ENCODE results near the gene C8A. TPM values are rescaled to one million over a fixed set of nuclear protein-coding genes. Genes with fewer than 3 reads are reported as not detected.
A peak's percentile ranks its signal among the peaks of the same experiment; 100 is the strongest.

The C8A gene
- total RNA-seq, 1 experiment from 2014 or later: not detected

- TF ChIP-seq EZH2 (IDR thresholded peaks at IDR 0.05; ENCODE audit: low read depth) (no peak), CTCF (conservative IDR thresholded peaks at IDR 0.05) (no peak)
- H3F3A ChIP-seq (ENCODE audit: insufficient read depth, low read depth): 0 out of 2 replicates have a peak, but pooled peaks cover 4% of the 10 kb centered on the region
- H3K9me2 ChIP-seq (ENCODE audit: insufficient read depth): no peaks in the 10 kb centered on the region
- no peaks in the 10 kb centered on the region for H3K27me3 ChIP-seq (ENCODE audit: insufficient read depth, low read depth)
- no peak overlapping the region for H2AFZ ChIP-seq
- no TSS peak for BruUV-seq (replicated peaks)
- H3K27ac ChIP-seq: no peak overlapping the region
- CTCF ChIA-PET: no interaction called here
- H3K4me1 ChIP-seq (replicated peaks; ENCODE audit: insufficient read depth): peaks cover 10% of the 10 kb centered on the region
- no peaks in the 10 kb centered on the region for H3K9me3 ChIP-seq (ENCODE audit: insufficient read depth, low read depth)
- no peak overlapping the region for H3K4me3 ChIP-seq
- H3K79me2 ChIP-seq (ENCODE audit: low read depth): no peaks in the 10 kb centered on the region
- H3K4me2 ChIP-seq: peak overlapping the region; percentile 16; the same call in 1 of the 2 replicates
- no peaks in the 10 kb centered on the region for H4K20me1 ChIP-seq (ENCODE audit: insufficient read depth)
- intact Hi-C loops (cut with micrococcal nuclease; ENCODE audit: unreplicated experiment): no loop called here
- POLR2A ChIA-PET (ENCODE audit: unreplicated experiment): no interaction called here
- H3K36me3 ChIP-seq (ENCODE audit: low read depth): no peaks in the 10 kb centered on the region
- peak; percentile 68 to 81 for DNase-seq
Observed at GRCh38 chr1:56811331-56811730, 43.3 kb upstream of the C8A start.

DNA sequence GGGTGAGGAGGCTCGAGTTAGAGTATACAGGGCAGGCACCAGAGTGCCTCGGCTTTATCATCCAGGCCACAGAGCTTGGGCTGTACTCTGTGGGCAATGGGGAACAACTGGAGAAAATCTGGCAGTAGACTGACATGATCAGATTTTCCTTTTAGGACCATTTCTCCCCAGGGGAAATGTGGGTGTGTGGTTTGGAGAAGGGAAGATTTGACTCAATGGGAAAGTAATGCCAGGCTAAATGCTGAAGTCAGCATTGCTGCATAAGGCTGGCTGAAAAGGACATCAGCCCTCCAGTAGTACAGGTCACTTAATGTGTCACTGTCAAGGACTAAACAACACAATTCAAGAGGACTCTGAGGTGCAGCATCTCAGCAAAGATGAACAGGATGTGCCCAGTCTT lies 40.4 kb upstream of the C8A start:
- CTCF ChIA-PET: interaction anchor here (0.6 kb wide), 1 partner anchor 1568 kb away, joined by 3 read pairs; no protein-coding TSS in a partner anchor
- Histone ChIP-seq H3K4me2 (no peak overlapping the region), H3K79me2 (ENCODE audit: low read depth) (no peaks in the 10 kb centered on the region), H3K27ac (no peak overlapping the region), H4K20me1 (ENCODE audit: insufficient read depth) (no peaks in the 10 kb centered on the region), H3K27me3 (ENCODE audit: insufficient read depth, low read depth) (no peaks in the 10 kb centered on the region), H3K4me1 (replicated peaks; ENCODE audit: insufficient read depth) (peaks cover 17% of the 10 kb centered on the region), H3K9me3 (ENCODE audit: insufficient read depth, low read depth) (no peaks in the 10 kb centered on the region), H3F3A (ENCODE audit: insufficient read depth, low read depth) (0 out of 2 replicates have a peak, but pooled peaks cover 4% of the 10 kb centered on the region), H3K36me3 (ENCODE audit: low read depth) (no peaks in the 10 kb centered on the region), H3K9me2 (ENCODE audit: insufficient read depth) (no peaks in the 10 kb centered on the region), H2AFZ (no peak overlapping the region), H3K4me3 (no peak overlapping the region)
- BruUV-seq (replicated peaks): no TSS peak
- no peak for TF ChIP-seq CTCF (conservative IDR thresholded peaks at IDR 0.05)
- no peak for TF ChIP-seq EZH2 (IDR thresholded peaks at IDR 0.05; ENCODE audit: low read depth)
- intact Hi-C loops (cut with micrococcal nuclease; ENCODE audit: unreplicated experiment): no loop called here
- POLR2A ChIA-PET (ENCODE audit: unreplicated experiment): no interaction called here
- DNase-seq: no peak

DNA sequence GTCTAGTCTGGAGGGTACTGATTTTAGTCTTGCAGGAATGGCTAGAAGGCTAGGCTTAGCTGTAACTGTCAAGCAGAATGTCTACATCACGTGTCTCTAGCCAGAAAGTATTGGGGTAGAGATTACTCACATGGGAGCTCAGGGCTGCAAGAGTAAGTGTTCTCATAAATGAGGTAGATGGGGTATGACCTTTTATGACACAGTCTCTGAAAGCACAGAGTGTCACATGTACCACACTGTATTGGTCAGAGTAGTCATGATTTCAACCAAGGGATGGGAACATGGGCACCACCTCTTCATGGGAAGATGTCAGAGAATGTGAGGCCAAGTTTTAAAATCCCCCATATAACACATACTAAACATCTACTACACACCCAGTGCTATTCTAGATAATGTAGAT lies 38.3 kb upstream of the C8A start:
- Histone ChIP-seq H3K27me3 (ENCODE audit: insufficient read depth, low read depth) (no peaks in the 10 kb centered on the region), H2AFZ (no peak overlapping the region), H3K9me3 (ENCODE audit: insufficient read depth, low read depth) (no peaks in the 10 kb centered on the region), H3K9me2 (ENCODE audit: insufficient read depth) (no peaks in the 10 kb centered on the region), H3K27ac (no peak overlapping the region), H3K36me3 (ENCODE audit: low read depth) (no peaks in the 10 kb centered on the region), H3K4me2 (no peak overlapping the region), H3F3A (ENCODE audit: insufficient read depth, low read depth) (0 out of 2 replicates have a peak, but pooled peaks cover 3% of the 10 kb centered on the region), H4K20me1 (ENCODE audit: insufficient read depth) (no peaks in the 10 kb centered on the region), H3K4me3 (no peak overlapping the region), H3K4me1 (replicated peaks; ENCODE audit: insufficient read depth) (peaks cover 18% of the 10 kb centered on the region), H3K79me2 (ENCODE audit: low read depth) (no peaks in the 10 kb centered on the region)
- TF ChIP-seq CTCF (conservative IDR thresholded peaks at IDR 0.05): no peak
- no peak for TF ChIP-seq EZH2 (IDR thresholded peaks at IDR 0.05; ENCODE audit: low read depth)
- ChIA-PET POLR2A (ENCODE audit: unreplicated experiment) (no interaction called here), CTCF (interaction anchor here (0.6 kb wide), 1 partner anchor 11 kb away, joined by 3 read pairs; no protein-coding TSS in a partner anchor)
- no TSS peak for BruUV-seq (replicated peaks)
- no peak for DNase-seq
- intact Hi-C loops (cut with micrococcal nuclease; ENCODE audit: unreplicated experiment): no loop called here
